Mesenchymal stem cell (in vitro differentiated cells and primary cell): ENCODE results near the gene WLS. TPM values are rescaled to one million over a fixed set of nuclear protein-coding genes. Genes with fewer than 3 reads are reported as not detected.

ENCODE experiments used
- DNase-seq: peaks from one replicate; pipeline ENCODE4 v3.0.0-alpha.2; 2013
- H2AFZ ChIP-seq: one replicate; pipeline ENCODE4 v1.6.1; 2013; ENCODE audit warnings: low read depth, mild to moderate bottlenecking, control low read depth, inconsistent platforms, low read length, moderate library complexity
- H2AK5ac ChIP-seq: 2 replicates; pipeline ENCODE4 v1.6.1; 2013; ENCODE audit warnings: low read length, moderate library complexity, mild to moderate bottlenecking, inconsistent platforms; ENCODE audit not compliant: severe bottlenecking
- H2BK120ac ChIP-seq: one replicate; pipeline ENCODE4 v1.6.1; 2013; ENCODE audit warnings: low read depth, mild to moderate bottlenecking, inconsistent platforms, low read length, moderate library complexity
- H2BK12ac ChIP-seq, 2 experiments: one replicate each; pipeline ENCODE4 v1.6.1; 2013; ENCODE audit warnings: inconsistent platforms in 2 of 2, low read length in 2 of 2, mild to moderate bottlenecking in 2 of 2, moderate library complexity in 2 of 2, control low read depth in 1 of 2
- H2BK15ac ChIP-seq: one replicate; pipeline ENCODE4 v1.6.1; 2013; ENCODE audit warnings: mild to moderate bottlenecking, low read depth, inconsistent platforms; ENCODE audit not compliant: poor library complexity, severe bottlenecking
- H2BK5ac ChIP-seq: 2 replicates; pipeline ENCODE4 v1.6.1; 2013; ENCODE audit warnings: low read depth, mild to moderate bottlenecking, low read length, control low read depth, inconsistent platforms; ENCODE audit not compliant: poor library complexity, severe bottlenecking
- H3K14ac ChIP-seq, 2 experiments: one replicate each; pipeline ENCODE4 v1.6.1; 2013; ENCODE audit warnings: inconsistent platforms in 2 of 2, low read length in 2 of 2, control low read depth in 1 of 2, mild to moderate bottlenecking in 1 of 2, moderate library complexity in 1 of 2
- H3K18ac ChIP-seq, 2 experiments: one replicate each; pipeline ENCODE4 v1.6.1; 2013; ENCODE audit warnings: inconsistent platforms in 2 of 2, low read length in 2 of 2, control low read depth in 1 of 2, low read depth in 1 of 2, mild to moderate bottlenecking in 1 of 2
- H3K23ac ChIP-seq, 2 experiments: one replicate each; pipeline ENCODE4 v1.6.1; 2013; ENCODE audit warnings: inconsistent platforms in 2 of 2, low read length in 2 of 2, mild to moderate bottlenecking in 2 of 2, moderate library complexity in 2 of 2, control low read depth in 1 of 2
- H3K27ac ChIP-seq: 2 replicates; pipeline ENCODE4 v1.5.1; 2013; ENCODE audit warnings: mild to moderate bottlenecking, moderate library complexity, low read length, control low read depth, inconsistent platforms; ENCODE audit not compliant: poor library complexity, severe bottlenecking
- H3K27me3 ChIP-seq, 2 experiments: 2 replicates each; pipeline versions ENCODE4 v1.6.1 to v1.7.0; 2013; ENCODE audit warnings: low read length in 2 of 2, mild to moderate bottlenecking in 2 of 2, moderate library complexity in 2 of 2, control low read depth in 1 of 2, inconsistent platforms in 1 of 2; ENCODE audit not compliant: control insufficient read depth in 1 of 2, insufficient read depth in 1 of 2
- H3K36me3 ChIP-seq, 2 experiments: 2 replicates each; pipeline versions ENCODE4 v1.6.1 to v1.7.0; 2013; ENCODE audit warnings: low read length in 2 of 2, control low read depth in 1 of 2, inconsistent platforms in 1 of 2, low read depth in 1 of 2, mild to moderate bottlenecking in 1 of 2; ENCODE audit not compliant: insufficient read depth in 2 of 2, control insufficient read depth in 1 of 2
- H3K4ac ChIP-seq, 2 experiments: one replicate each; pipeline ENCODE4 v1.6.1; 2013; ENCODE audit warnings: inconsistent platforms in 2 of 2, low read length in 2 of 2, mild to moderate bottlenecking in 2 of 2, moderate library complexity in 2 of 2, control low read depth in 1 of 2, low read depth in 1 of 2
- H3K4me1 ChIP-seq: 2 replicates; pipeline ENCODE4 v1.6.1; 2013; ENCODE audit warnings: low read depth, low read length, control low read depth; ENCODE audit not compliant: control insufficient read depth, insufficient read depth
- H3K4me2 ChIP-seq: 2 replicates; pipeline ENCODE4 v1.6.1; 2013; ENCODE audit warnings: low read length, mild to moderate bottlenecking, inconsistent platforms; ENCODE audit not compliant: poor library complexity, severe bottlenecking
- H3K4me3 ChIP-seq, 2 experiments: 2 replicates each; pipeline versions ENCODE4 v1.5.1 to v1.7.0; 2013; ENCODE audit warnings: low read length in 2 of 2, mild to moderate bottlenecking in 2 of 2, control low read depth in 1 of 2, low read depth in 1 of 2; ENCODE audit not compliant: insufficient read depth in 1 of 2
- H3K79me1 ChIP-seq: replicated peaks from 2 replicates; pipeline ENCODE4 v1.6.1; 2013; ENCODE audit warnings: mild to moderate bottlenecking, control low read depth, low read length, inconsistent platforms; ENCODE audit not compliant: poor library complexity, severe bottlenecking
- H3K9ac ChIP-seq: 2 replicates; pipeline ENCODE4 v1.7.0; 2013; ENCODE audit warnings: mild to moderate bottlenecking, low read length, moderate library complexity
- H3K9me3 ChIP-seq: 2 replicates; pipeline ENCODE4 v1.7.0; 2013; ENCODE audit warnings: mild to moderate bottlenecking, low read length; ENCODE audit not compliant: control insufficient read depth
- H4K8ac ChIP-seq: one replicate; pipeline ENCODE4 v1.6.1; 2013; ENCODE audit warnings: inconsistent platforms, mild to moderate bottlenecking, low read length, moderate library complexity
- H4K91ac ChIP-seq: one replicate; pipeline ENCODE4 v1.6.1; 2013; ENCODE audit warnings: mild to moderate bottlenecking, low read length, inconsistent platforms
- WGBS: methylation state at CpG from one replicate; pipeline ENCODE4 v1.1.7; 2013; ENCODE audit warnings: mixed read lengths; 5-methylcytosine and 5-hydroxymethylcytosine counted together
- polyA plus RNA-seq, 2 experiments: library from polyadenylated mRNA; stranded (reverse); fragments of 200-250 nt; gene quantifications; one replicate each; pipeline ENCODE4 v1.2.3, GENCODE V29; 2013

The WLS gene
- 349 TPM for polyA plus RNA-seq (2013, experiment 1 of 2)
- 359 TPM for polyA plus RNA-seq (2013, experiment 2 of 2)

GRCh38 chr1:68232289-68233148, at the start of gene WLS:
TSS of gene WLS (minus strand) at chr1:68232523. CDS start at chr1:68232299, 224 bp downstream.
- Histone ChIP-seq H3K23ac (no peak within 1 kb of the TSS), H3K9ac (peak within 1 kb of the TSS; percentile 96), H3K18ac (peak within 1 kb of the TSS; percentile 90 to 91), H3K4me1 (no peaks in the 10 kb centered on the region), H3K27ac (peak within 1 kb of the TSS; percentile 88), H2AFZ (peak within 1 kb of the TSS; percentile 80), H3K14ac (peak within 1 kb of the TSS in 1 of 2 experiments; percentile 64), H3K9me3 (no peaks in the 10 kb centered on the region), H4K91ac (no peak within 1 kb of the TSS), H3K79me1 (no peaks in the 10 kb centered on the region), H2BK12ac (peak within 1 kb of the TSS in 1 of 2 experiments; percentile 68), H3K27me3 (no peaks in the 10 kb centered on the region), H4K8ac (peak within 1 kb of the TSS; percentile 42), H2BK120ac (peak within 1 kb of the TSS; percentile 89), H3K4me3 (peak within 1 kb of the TSS; percentile 75 to 99), H2BK15ac (peak within 1 kb of the TSS; percentile 89), H2BK5ac (peak within 1 kb of the TSS; percentile 81), H3K4me2 (peak within 1 kb of the TSS; percentile 95), H3K36me3 (peaks cover 0 to 3% of the 10 kb centered on the region in 2 experiments), H3K4ac (peak within 1 kb of the TSS; percentile 81 to 86), H2AK5ac (peak within 1 kb of the TSS; percentile 39)
- peak; percentile 91 for DNase-seq
- under 1% methylated on average over 35 of the region's 42 CpGs for WGBS

GRCh38 chr1:68280286-68280685, 48.0 kb upstream of the WLS start:
- Histone ChIP-seq H4K8ac (no peak overlapping the region), H2BK5ac (no peak overlapping the region), H3K79me1 (no peaks in the 10 kb centered on the region), H3K14ac (no peak overlapping the region), H3K27me3 (no peaks in the 10 kb centered on the region), H2BK12ac (no peak overlapping the region), H2AK5ac (no peak overlapping the region), H2AFZ (no peak overlapping the region), H2BK120ac (no peak overlapping the region), H2BK15ac (no peak overlapping the region), H3K4me3 (no peak overlapping the region), H3K27ac (no peak overlapping the region), H3K18ac (no peak overlapping the region), H3K23ac (no peak overlapping the region), H4K91ac (no peak overlapping the region), H3K4me1 (no peaks in the 10 kb centered on the region), H3K4ac (no peak overlapping the region), H3K36me3 (no peaks in the 10 kb centered on the region), H3K9me3 (no peaks in the 10 kb centered on the region), H3K9ac (no peak overlapping the region), H3K4me2 (no peak overlapping the region)
- 22% methylated on average over 1 of the region's 1 CpG for WGBS
- no peak for DNase-seq

- H3K14ac ChIP-seq, result no peak overlapping the region
- H3K36me3 ChIP-seq, result no peaks in the 10 kb centered on the region
- no peaks in the 10 kb centered on the region for H3K27me3 ChIP-seq
- no peak overlapping the region for H2BK15ac ChIP-seq
- H4K8ac ChIP-seq, result no peak overlapping the region
- H3K23ac ChIP-seq, result no peak overlapping the region
- no peak overlapping the region for H4K91ac ChIP-seq
- DNase-seq, result no peak
- H2AFZ ChIP-seq, result no peak overlapping the region
- no peaks in the 10 kb centered on the region for H3K79me1 ChIP-seq
- H3K18ac ChIP-seq, result no peak overlapping the region
- no peak overlapping the region for H3K9ac ChIP-seq
- H2BK120ac ChIP-seq, result no peak overlapping the region
- H2BK12ac ChIP-seq, result no peak overlapping the region
- no peak overlapping the region for H2BK5ac ChIP-seq
- WGBS, result 79% methylated on average over 2 of the region's 2 CpGs
- H3K9me3 ChIP-seq, result no peaks in the 10 kb centered on the region
- H3K4me1 ChIP-seq, result no peaks in the 10 kb centered on the region
- no peak overlapping the region for H3K27ac ChIP-seq
- H2AK5ac ChIP-seq, result no peak overlapping the region
- H3K4me2 ChIP-seq, result no peak overlapping the region
- H3K4me3 ChIP-seq, result no peak overlapping the region
- H3K4ac ChIP-seq, result no peak overlapping the region
Observed at GRCh38 chr1:68279846-68280245, 47.5 kb upstream of the WLS start.

DNA sequence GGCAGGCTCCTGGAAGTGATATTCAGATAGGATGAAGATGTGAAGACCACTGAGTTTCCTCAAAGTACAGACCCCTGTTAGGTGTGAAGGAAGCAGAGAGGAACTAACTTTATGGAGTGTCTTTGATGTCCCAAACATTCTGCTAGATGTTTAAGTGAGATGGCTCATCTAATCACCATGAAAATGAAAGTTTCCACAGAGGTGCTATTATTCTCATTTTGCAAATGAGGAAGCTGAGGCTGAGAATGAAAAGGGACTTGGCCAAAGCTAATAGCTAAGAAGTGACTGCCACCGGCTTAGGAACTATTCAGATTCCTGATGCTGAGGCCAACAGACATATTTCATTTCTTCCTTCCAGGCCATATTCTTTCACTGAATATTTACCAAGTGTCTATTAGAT, 45.9 kb upstream of the WLS start:
- WGBS, result 80% methylated on average over 1 of the region's 1 CpG
- H3K9me3 ChIP-seq, result no peaks in the 10 kb centered on the region

More for the DNA sequence above, 45.9 kb upstream of the WLS start:
- Histone ChIP-seq H3K27me3 (no peaks in the 10 kb centered on the region), H3K79me1 (no peaks in the 10 kb centered on the region), H3K36me3 (no peaks in the 10 kb centered on the region), H2BK12ac (no peak overlapping the region), H3K4me2 (no peak overlapping the region), H2AK5ac (no peak overlapping the region), H3K9ac (no peak overlapping the region), H3K27ac (no peak overlapping the region), H2BK120ac (no peak overlapping the region), H4K8ac (no peak overlapping the region), H2BK5ac (no peak overlapping the region), H3K4me3 (no peak overlapping the region), H3K14ac (no peak overlapping the region), H3K23ac (no peak overlapping the region), H2AFZ (no peak overlapping the region), H3K18ac (no peak overlapping the region), H3K4me1 (no peaks in the 10 kb centered on the region), H3K4ac (no peak overlapping the region), H4K91ac (no peak overlapping the region), H2BK15ac (no peak overlapping the region)
- DNase-seq, result no peak
